Measurements from ENCODE around the gene IFFO2.

DNA sequence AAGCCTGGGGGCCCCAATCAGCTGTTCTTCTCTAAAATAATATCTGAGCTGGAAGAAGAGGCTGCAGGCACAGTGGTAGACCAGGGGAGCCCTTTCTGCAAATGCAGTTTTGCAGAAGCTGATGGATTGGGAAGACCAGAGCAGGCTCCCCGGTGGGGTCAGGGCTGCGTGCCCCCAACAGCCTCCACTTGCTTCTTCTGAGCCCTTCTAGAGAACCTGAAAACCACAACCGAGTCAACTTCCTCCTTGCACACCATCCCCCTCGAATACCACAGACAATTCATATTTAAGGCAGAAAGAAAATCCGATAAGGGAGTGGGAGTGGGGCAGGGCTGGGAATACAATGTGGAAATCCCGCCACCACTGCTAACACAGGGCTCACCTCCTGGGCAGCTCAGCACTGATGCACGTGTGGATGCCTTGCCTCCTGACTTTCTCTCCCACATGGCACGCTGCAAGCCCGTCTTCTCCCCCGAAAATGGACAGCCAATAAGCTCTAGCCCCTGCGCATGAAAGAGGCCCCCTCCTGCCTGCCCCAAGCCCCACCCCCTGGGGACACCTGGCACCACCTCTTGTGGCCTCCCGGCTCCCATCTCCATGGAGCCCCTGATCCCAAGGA lies 28.7 kb downstream of the IFFO2 start:
- TF ChIP-seq POLR2AphosphoS5 (IDR thresholded peaks at IDR 0.05; ENCODE audit: low read depth) (no peak), CTCF (conservative IDR thresholded peaks at IDR 0.05; ENCODE audit: low read depth in 2 of 2) (no peak), REST (IDR thresholded peaks at IDR 0.05; ENCODE audit: unreplicated experiment) (no peak), JUNB (IDR thresholded peaks at IDR 0.05; ENCODE audit: unreplicated experiment) (no peak), CREB1 (CRISPR knock-in tag; IDR thresholded peaks at IDR 0.05; ENCODE audit: low read depth) (no peak), EZH2 (IDR thresholded peaks at IDR 0.05; ENCODE audit: low read depth, unreplicated experiment) (no peak), ZNF331 (CRISPR knock-in tag; IDR thresholded peaks at IDR 0.05; ENCODE audit: low read depth) (no peak)
